Neuronal stem cell (in vitro differentiated cells): ENCODE data around the gene PTOV1.

Experiments used
- small RNA-seq: library from polyadenylated mRNA; stranded (forward); fragments of <200 nt; extraction: miRNeasy Mini kit (QIAGEN cat#:217004); gene quantifications from one replicate; pipeline ENCODE3, GENCODE V24; 2013; ENCODE audit not compliant: insufficient read depth

Gene PTOV1

Small RNA genes within 50 kb of the gene (small RNA-seq; reads per million reads assigned to genes)
- 2.0 reads per million for gene MIR4749
